Measurements from ENCODE around the gene DTX3L.
"Not testable (repeated sequence)": the region's sequence is repeated elsewhere in the genome, so short reads cannot be mapped to it uniquely, and the experiment has no call there.

Gene DTX3L

GRCh38 chr3:122562923-122563716 is 1.0 kb upstream of the DTX3L start:
- no peak for DNase-seq (ENCODE audit: low spot score)

- no peak for DNase-seq (ENCODE audit: low spot score)
Observed at GRCh38 chr3:122563717-122564025, 467 bp upstream of the DTX3L start.

- DNase-seq (ENCODE audit: low spot score) = not testable (repeated sequence)
Observed at GRCh38 chr3:122568131-122568530, 4.0 kb downstream of the DTX3L start.

GRCh38 chr3:122568755-122569154 is 4.6 kb downstream of the DTX3L start:
- no peak for DNase-seq (ENCODE audit: low spot score)

- DNase-seq (ENCODE audit: low spot score) = peak; percentile 82
Observed at GRCh38 chr3:122572940-122573412, 8.8 kb downstream of the DTX3L start.

GRCh38 chr3:122576174-122576940 is 12.2 kb downstream of the DTX3L start:
- DNase-seq (ENCODE audit: low spot score) = peak; percentile 74

GRCh38 chr3:122577409-122578031 is 13.4 kb downstream of the DTX3L start, which contains the start of gene PARP15:
Gene PARP15 (plus strand): TSS chr3:122577650. CDS start chr3:122577668, 18 bp downstream.
- DNase-seq (ENCODE audit: low spot score) = no peak

- DNase-seq (ENCODE audit: low spot score) = no peak
Observed at GRCh38 chr3:122578069-122578740, 14.1 kb downstream of the DTX3L start.

GRCh38 chr3:122580470-122580869 is 16.3 kb downstream of the DTX3L start:
- DNase-seq (ENCODE audit: low spot score) = no peak

GRCh38 chr3:122581622-122582021 is 17.5 kb downstream of the DTX3L start:
- DNase-seq (ENCODE audit: low spot score) = no peak

- no peak for DNase-seq (ENCODE audit: low spot score)
Observed at GRCh38 chr3:122582390-122582789, 18.3 kb downstream of the DTX3L start.

GRCh38 chr3:122586098-122586497 is 22.0 kb downstream of the DTX3L start:
- no peak for DNase-seq (ENCODE audit: low spot score)

GRCh38 chr3:122586773-122587485 is 22.8 kb downstream of the DTX3L start:
- no peak for DNase-seq (ENCODE audit: low spot score)

GRCh38 chr3:122587572-122587971 is 23.4 kb downstream of the DTX3L start:
- no peak for DNase-seq (ENCODE audit: low spot score)

- DNase-seq (ENCODE audit: low spot score) = no peak
Observed at GRCh38 chr3:122589297-122589696, 25.2 kb downstream of the DTX3L start.

GRCh38 chr3:122590610-122591009 is 26.5 kb downstream of the DTX3L start:
- DNase-seq (ENCODE audit: low spot score) = no peak

- DNase-seq (ENCODE audit: low spot score) = no peak
Observed at GRCh38 chr3:122594025-122594424, 29.9 kb downstream of the DTX3L start.

- no peak for DNase-seq (ENCODE audit: low spot score)
Observed at GRCh38 chr3:122598151-122598550, 34.0 kb downstream of the DTX3L start.

GRCh38 chr3:122598556-122598955 is 34.4 kb downstream of the DTX3L start:
- no peak for DNase-seq (ENCODE audit: low spot score)

GRCh38 chr3:122602011-122602710 is 38.0 kb downstream of the DTX3L start:
- no peak for DNase-seq (ENCODE audit: low spot score)

- DNase-seq (ENCODE audit: low spot score) = no peak
Observed at GRCh38 chr3:122603056-122603455, 38.9 kb downstream of the DTX3L start.
